Sigmoid colon (tissue), 4 donors: ENCODE measurements around the gene ADAM8.
A peak's percentile ranks its signal among the peaks of the same experiment; 100 is the strongest.

Source experiments
- EP300 ChIP-seq, 4 donors: sonication (generic); formaldehyde crosslinking; IDR thresholded peaks; one replicate each; pipeline ENCODE4 v1.6.1; 2017; ENCODE audit warnings: antibody characterized with exemption in 4 of 4
- POLR2A ChIP-seq, 2 donors: fragments of 450-650 bp; IDR thresholded peaks; one replicate each; pipeline ENCODE4 v1.6.1; 2016; ENCODE audit warnings: antibody characterized with exemption in 2 of 2, mild to moderate bottlenecking in 2 of 2, moderate library complexity in 2 of 2
- TF ChIP-seq, protein P1 (sequence below), 4 experiments: fragments of 450-650 bp in 3 of 4; fragments of 200-600 bp in 1 of 4; IDR thresholded peaks; one replicate each; pipeline ENCODE4 v1.5.1; 2016 to 2019; ENCODE audit warnings: antibody characterized with exemption in 4 of 4, mild to moderate bottlenecking in 3 of 4, moderate library complexity in 2 of 4

DNA sequence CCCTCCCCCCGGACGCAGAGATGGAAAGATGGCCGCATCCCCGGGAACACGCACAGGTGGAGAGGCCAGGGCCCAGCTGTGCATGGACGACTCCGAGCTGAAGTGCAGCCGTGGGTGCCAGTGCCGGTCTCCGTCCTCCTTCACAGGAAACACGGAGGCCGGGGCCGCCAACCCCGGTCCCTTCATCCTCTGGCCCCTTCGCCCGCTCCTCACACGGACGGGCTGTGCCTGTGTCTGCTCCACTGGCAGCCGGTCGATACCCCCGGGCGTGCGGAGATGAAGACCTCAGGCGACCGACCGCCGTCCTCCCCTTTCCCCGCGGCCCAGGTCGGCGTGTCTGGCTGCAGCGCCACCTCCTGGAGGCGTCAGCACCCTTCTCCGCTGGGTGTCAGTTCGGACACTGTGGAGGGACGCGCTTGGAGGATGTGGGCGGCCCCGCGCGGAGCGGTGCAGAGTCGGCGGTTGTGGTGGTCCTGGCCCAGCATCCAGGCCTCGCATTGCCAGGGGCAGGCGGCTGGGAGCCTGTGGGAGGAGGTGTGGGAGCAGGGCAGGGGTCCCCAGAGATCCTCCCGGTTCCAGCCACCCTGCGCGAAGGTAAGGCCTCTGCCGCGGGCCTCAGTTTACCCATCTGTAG lies 41.9 kb upstream of the ADAM8 start:
- TF ChIP-seq, protein P1, sequence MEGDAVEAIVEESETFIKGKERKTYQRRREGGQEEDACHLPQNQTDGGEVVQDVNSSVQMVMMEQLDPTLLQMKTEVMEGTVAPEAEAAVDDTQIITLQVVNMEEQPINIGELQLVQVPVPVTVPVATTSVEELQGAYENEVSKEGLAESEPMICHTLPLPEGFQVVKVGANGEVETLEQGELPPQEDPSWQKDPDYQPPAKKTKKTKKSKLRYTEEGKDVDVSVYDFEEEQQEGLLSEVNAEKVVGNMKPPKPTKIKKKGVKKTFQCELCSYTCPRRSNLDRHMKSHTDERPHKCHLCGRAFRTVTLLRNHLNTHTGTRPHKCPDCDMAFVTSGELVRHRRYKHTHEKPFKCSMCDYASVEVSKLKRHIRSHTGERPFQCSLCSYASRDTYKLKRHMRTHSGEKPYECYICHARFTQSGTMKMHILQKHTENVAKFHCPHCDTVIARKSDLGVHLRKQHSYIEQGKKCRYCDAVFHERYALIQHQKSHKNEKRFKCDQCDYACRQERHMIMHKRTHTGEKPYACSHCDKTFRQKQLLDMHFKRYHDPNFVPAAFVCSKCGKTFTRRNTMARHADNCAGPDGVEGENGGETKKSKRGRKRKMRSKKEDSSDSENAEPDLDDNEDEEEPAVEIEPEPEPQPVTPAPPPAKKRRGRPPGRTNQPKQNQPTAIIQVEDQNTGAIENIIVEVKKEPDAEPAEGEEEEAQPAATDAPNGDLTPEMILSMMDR (IDR thresholded peaks at IDR 0.05), result peak; percentile 34 to 68 (median 46)
- TF ChIP-seq EP300 (IDR thresholded peaks at IDR 0.05) (no peak), POLR2A (IDR thresholded peaks at IDR 0.05) (no peak)
